NCI-H82 treated with DMSO at 0.1 percent for 48 hours (cell line): ENCODE measurements around the gene CATSPER4.
A peak's percentile ranks its signal among the peaks of the same experiment; 100 is the strongest.

ENCODE experiments used
- DNase-seq: peaks from one replicate; lab custom pipeline; 2025; ENCODE audit not compliant: unreplicated experiment; lab: John Stamatoyannopoulos, UW

The CATSPER4 gene

DNA sequence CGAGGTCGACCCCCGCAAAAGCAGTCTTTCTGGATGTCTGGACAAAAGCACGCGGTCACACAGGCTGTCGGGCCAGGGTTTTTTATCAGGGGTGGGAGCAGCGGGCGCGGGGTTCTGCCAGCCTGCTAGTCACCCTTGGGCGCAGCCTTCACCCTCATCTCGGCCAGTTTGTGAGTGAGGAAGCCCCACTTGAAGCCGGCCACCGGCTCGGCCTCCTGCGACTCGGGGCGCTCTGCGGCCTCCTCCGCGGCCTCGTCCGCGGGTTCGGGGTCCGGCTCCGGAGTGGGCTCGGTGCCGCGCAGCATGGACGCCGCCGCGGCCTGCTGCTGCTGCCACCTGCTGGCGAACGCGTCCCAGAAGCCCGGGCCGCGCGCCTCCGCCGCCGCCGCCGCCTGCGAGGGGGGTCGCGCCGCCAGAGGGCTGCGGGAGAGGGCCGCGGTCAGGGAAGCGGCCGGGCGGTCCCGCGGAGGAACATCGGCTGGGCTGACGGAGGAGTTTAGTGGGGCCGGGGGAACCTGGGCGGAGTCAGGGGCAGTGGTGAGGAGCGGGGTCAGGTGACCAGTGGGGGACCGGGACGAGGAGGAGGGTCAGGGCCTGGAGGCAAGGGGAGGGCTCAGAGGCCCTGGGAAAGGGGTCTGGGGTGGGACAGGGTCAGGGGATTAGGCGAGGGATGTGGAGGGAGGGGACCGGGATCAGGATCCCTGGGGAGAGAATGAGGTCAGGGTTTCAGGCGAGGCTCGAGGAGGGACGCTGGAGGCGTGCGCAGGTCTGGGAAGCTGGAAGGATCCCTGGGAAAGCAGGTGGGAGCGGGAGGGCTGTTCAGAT is 26.2 kb upstream of the CATSPER4 start:
- DNase-seq, result no peak

- DNase-seq, result peak; percentile 62
Measured at GRCh38 chr1:26164861-26165842, 25.2 kb upstream of the CATSPER4 start.

DNA sequence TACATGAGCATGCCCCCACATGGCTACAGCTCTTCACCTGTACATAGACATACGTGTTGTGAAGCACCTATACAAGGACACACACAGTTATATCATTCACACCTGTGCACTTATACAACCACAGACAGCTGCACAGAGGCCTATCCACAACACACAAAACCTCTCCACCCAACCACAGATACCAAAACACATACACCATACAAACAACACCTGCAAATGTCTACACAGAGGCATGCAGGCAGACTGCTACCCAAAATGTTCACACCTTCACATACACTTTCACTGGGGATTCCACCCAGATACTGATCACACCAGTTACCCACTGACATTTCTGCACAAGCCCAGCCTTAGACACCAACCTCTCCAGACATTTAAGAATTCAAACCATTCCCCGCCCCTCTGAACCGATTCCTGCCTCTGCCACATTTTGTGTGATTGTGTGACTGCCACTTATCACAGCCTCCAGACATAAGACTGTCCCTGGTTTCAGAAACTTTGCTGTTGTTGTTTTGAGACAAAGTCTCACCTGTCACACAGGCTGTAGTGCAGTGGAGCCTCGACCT is 23.6 kb upstream of the CATSPER4 start:
- no peak for DNase-seq

DNA sequence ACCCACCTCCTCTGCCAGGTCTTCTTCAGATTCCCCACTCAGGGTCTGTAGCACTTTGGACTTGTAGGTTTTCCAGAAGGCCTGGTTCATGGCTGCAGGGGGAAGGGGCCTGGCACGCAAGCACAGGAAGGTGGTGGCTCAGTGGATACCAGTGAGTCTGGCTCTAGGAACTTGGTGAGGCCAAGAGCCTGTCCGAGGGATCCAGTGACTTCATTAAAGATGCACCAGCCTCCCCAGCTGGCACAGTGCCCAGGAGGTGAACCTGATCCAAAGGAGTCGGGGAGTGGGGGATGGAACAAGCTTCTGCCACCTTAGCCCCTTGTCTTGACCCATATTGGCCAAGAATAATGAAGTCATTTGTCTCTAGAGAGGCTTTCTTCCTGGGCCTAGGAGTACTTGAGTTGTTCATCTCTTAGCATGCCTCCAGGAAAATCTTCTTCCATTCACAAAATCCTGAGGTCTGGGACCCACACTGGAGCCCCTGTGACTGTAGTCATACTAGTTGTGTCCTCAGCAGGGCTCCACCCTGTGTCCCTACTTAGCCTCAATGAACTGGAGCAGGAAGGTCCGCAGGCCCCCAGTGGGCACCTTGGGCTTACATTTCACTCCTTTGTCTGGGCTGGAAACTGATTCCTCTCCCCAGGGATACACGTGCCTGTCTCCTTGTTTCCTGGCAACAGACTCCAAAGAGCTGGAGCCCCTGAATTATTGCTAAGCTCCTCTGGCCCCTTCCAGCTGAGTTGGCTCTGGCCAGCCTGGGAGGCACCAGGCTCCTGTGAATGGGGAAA is 21.8 kb upstream of the CATSPER4 start, which contains the start of gene C1orf232:
Gene C1orf232, minus strand, starts transcription at position 554 of the 788 bp plus-strand sequence. Its CDS starts 464 bp downstream, at position 90.
- peak; percentile 36 for DNase-seq

DNA sequence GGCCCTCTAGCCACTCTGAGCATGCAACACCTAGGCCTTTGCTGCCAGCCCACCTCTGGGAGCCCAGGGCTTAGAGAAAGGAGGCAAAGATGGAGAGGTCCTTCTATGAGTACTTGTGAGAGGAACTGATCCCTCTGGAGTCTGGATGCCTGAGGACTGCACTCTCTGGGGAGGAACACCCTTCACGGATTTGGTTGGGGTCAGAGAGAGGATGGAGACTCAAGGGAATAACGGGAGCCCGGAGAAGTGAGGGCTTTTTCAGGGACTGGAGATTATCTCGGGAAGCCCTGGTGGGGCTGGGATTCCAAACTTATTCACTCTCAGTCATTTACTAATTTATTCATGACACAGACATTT is 21.2 kb upstream of the CATSPER4 start:
- no peak for DNase-seq

GRCh38 chr1:26169669-26170471 is 20.5 kb upstream of the CATSPER4 start, which contains the start of gene ZNF593:
ZNF593 (plus strand) TSS chr1:26169908; CDS start chr1:26169984, 76 bp downstream.
- peak; percentile 90 for DNase-seq

DNA sequence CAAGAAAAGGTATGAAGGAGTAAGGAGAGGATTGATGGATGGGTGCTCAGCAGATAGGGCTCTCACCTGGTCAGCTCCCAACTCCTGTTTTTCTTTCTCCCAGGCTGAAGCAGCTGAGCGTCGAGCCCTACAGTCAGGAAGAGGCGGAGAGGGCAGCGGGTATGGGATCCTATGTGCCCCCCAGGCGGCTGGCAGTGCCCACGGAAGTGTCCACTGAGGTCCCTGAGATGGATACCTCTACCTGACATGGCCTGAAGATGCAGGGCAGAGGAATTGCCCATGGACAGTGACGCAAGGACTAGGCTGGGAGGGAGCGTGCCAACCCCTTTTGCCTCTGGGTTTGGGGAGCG is 20.0 kb upstream of the CATSPER4 start:
- no peak for DNase-seq

DNA sequence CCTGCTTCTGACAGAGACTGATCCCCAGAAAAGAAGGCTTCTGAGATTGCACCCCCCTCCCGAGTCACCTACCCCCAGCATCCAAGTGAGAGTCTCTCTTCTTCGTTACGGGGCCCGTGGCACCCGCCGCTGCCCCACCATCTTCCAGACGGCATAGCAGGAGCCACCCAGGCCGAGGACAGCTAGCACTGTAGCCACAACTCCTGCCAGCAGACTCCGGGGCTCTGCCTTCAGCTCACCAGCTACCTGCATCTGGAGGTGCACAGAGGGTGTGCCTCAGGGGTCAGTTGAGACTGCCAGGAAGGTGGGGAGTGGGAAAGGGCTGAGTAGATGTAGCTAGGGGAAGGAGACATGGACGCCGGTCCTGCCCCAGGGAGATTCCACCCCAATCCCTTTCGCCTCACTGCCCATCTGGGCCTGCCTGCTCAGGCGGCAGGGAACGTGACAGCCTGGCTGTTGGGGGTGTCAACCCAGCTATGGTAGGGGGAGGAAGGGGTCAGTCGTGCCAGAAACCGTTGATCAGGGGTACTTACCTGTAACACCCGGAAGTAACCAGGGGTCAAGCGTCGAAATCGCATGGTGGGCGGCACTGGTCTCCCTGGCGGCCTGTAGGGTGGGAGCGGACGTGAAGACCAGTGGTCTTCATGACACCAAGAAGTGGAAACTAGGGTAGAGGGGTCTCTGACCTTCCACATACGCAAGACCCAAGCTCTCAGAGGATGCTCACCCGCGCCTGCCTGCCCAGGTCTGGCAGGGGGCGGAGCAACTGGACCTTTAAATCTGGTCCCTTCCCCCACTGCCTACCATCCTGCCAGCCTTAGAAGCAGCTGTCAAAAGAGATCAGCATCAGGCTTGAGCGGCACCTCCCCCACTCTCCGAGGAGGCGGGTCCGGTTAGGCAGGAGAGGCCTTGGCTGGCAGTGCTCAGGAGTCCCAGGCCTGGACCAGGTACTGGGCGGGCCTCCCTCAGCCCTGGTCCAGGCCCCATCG is 19.0 kb upstream of the CATSPER4 start, which contains the start of gene ZNF593OS:
Gene ZNF593OS, minus strand, starts transcription at position 749 of the 989 bp plus-strand sequence. Its CDS starts 171 bp downstream, at position 578.
- peak; percentile 33 for DNase-seq

DNA sequence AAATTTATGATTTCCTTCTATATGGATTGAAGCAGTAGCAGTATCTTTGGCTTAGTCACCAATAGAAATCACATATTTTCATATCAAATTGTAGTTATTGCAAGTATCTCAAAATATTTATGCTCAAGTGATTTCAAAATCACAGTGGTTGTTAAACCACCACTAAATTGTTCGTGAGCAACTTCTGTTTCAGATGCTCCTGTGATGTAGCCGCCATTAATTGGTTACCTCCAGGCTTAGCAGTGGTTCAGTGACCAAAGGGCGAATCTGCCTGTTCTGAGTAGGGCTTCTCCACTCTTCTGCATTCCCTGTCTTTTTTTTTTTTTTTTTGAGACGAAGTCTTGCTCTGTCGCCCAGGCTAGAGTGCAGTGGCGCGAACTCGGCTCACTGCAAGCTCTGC is 15.1 kb upstream of the CATSPER4 start:
- DNase-seq, result no peak

GRCh38 chr1:26177182-26177684 is 13.2 kb upstream of the CATSPER4 start, which contains the start of gene CNKSR1:
CNKSR1 (plus strand) TSS chr1:26177491; CDS start chr1:26177548, 57 bp downstream.
- no peak for DNase-seq

GRCh38 chr1:26180010-26180506 is 10.3 kb upstream of the CATSPER4 start:
- DNase-seq, result no peak

DNA sequence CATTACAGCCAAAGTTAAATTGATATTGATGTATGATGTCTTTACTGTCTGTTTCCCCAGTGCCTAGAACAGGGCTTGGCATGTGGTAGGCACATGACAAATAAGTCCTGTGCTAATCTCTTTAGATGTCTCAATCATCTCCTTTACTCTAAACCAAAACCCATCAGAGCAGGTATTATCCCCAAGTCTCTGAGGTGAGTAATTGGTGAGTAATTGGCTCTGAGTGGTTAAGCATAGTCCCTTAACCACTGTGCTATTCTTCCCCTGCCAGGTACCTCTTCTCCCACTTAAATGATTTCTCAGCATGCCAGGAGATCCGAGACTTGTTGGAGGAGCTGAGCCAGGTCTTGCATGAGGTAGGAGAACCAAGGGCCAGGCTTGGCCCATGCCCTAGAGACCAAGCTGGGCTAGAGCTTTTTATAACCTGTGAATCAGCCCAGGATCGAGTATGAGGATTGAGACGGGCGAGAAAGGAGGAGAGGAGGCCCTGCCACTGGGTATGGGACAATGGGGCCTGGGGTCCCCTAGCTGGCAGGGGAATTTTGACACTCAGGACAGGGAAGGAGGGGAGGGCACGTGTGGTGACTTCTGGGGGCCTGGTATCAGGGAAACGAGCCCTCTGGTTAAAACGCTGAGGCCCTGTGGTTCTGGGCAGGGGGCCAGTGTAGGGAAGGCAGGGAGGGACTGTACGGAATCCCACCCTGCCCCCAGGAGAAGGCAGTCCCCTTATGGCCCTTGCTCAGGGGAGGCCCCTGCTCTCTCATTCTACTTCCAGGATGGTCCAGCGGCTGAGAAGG is 8.6 kb upstream of the CATSPER4 start:
- peak; percentile 77 for DNase-seq

DNA sequence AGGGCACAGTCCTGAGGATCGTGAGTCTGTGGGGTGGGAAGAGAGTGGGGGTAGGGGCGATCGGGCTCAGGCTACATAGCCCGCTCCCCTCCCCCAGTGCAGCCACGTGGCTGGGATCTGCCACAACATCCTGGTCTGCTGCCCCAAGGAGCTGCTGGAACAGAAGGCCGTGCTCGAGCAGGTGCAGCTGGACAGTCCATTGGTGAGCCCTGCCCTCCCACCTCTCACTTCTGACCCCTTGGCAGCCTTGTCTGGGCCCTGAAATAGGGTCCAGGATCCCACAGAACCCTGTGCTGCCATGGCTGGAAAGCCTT is 8.1 kb upstream of the CATSPER4 start:
- DNase-seq, result no peak

- DNase-seq, result no peak
Measured at GRCh38 chr1:26184086-26184485, 6.3 kb upstream of the CATSPER4 start.

DNA sequence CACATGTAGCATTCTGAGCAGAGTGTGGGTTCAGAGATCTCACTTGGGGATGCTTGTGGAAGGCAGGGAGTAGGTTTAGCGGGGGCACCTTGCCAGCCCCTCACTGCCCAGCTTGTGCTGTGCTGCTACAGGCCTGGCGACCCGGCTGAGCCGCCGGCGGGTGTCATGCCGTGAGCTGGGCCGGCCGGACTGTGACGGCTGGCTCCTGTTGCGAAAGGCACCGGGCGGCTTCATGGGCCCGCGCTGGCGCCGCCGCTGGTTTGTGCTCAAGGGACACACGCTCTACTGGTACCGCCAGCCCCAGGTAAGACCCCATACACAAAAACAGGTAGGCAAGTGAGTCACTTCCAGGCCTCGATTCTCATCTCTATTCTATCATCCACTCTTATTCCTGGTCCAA is 5.5 kb upstream of the CATSPER4 start:
- DNase-seq, result no peak

- DNase-seq, result no peak
Measured at GRCh38 chr1:26187882-26188281, 2.5 kb upstream of the CATSPER4 start.

- no peak for DNase-seq
Measured at GRCh38 chr1:26188477-26188876, 1.9 kb upstream of the CATSPER4 start.
